Stomach (tissue), 9 donors: ENCODE measurements around the gene CDH15. TPM values are rescaled to one million over a fixed set of nuclear protein-coding genes. Genes with fewer than 3 reads are reported as not detected.

Experiments
- DNase-seq, 2 donors: peaks; one replicate each; pipeline versions ENCODE4 v3.0.0 to v3.0.0-alpha.2; 2013 to 2019
- H3K27ac ChIP-seq, 5 donors: fragments of 200-600 bp in 4 of 5; sonication (generic) in 4 of 5; one replicate each; pipeline ENCODE4 v1.5.1; 2013 to 2019; ENCODE audit warnings: mild to moderate bottlenecking in 1 of 5, moderate library complexity in 1 of 5
- H3K27me3 ChIP-seq, 3 donors: fragments of 200-600 bp; sonication (generic); one replicate each; pipeline ENCODE4 v1.5.1; 2017 to 2019; ENCODE audit warnings: mixed run types in 1 of 3
- H3K36me3 ChIP-seq, 4 donors: fragments of 200-600 bp; sonication (generic); 1 replicate in 3 of 4; 2 replicates in 1 of 4; pipeline ENCODE4 v1.5.1; 2016 to 2019
- H3K4me1 ChIP-seq, 4 donors: fragments of 200-600 bp; sonication (generic); one replicate each; pipeline ENCODE4 v1.5.1; 2016 to 2019
- H3K4me3 ChIP-seq, 4 donors: fragments of 200-600 bp; sonication (generic) in 3 of 4; one replicate each; pipeline ENCODE4 v1.5.1; 2016 to 2019; ENCODE audit warnings: mild to moderate bottlenecking in 1 of 4
- H3K9me3 ChIP-seq, 4 donors: fragments of 200-600 bp; sonication (generic); one replicate each; pipeline ENCODE4 v1.5.1; 2016 to 2019
- EP300 ChIP-seq: sonication (generic); formaldehyde crosslinking; IDR thresholded peaks from one replicate; pipeline ENCODE4 v1.6.1; 2017; ENCODE audit warnings: antibody characterized with exemption
- POLR2A ChIP-seq, 4 donors: fragments of 450-650 bp; IDR thresholded peaks; one replicate each; pipeline ENCODE4 v1.6.1; 2016; ENCODE audit warnings: antibody characterized with exemption in 4 of 4, control low read depth in 2 of 4, mild to moderate bottlenecking in 1 of 4, moderate library complexity in 1 of 4
- POLR2AphosphoS5 ChIP-seq, 3 donors: sonication (generic); formaldehyde crosslinking; IDR thresholded peaks; one replicate each; pipeline ENCODE4 v1.6.1; 2016; ENCODE audit warnings: antibody characterized with exemption in 3 of 3
- whole genome bisulfite sequencing, 5 donors: extraction: QIAGEN DNeasy Blood & Tissue Kit in 3 of 5; methylation state at CpG; one replicate each; pipeline versions ENCODE4 v1.1.5 to v1.1.7; 2013 to 2018; 5-methylcytosine and 5-hydroxymethylcytosine counted together
- intact Hi-C: fragments of 100-400 bp; cut with DNase I; formaldehyde crosslinking; loops from one replicate; pipeline ENCODE4 v1.15.1; 2023; ENCODE audit warnings: low total_unique reads
- polyA plus RNA-seq, 3 donors: library from polyadenylated mRNA; stranded (reverse); fragments of 200-250 nt; gene quantifications; one replicate each; pipeline ENCODE4 v1.2.3, GENCODE V29; 2013
- total RNA-seq, 5 donors: library from RNA; depleted of rRNA; stranded (reverse); fragments of >200 nt; gene quantifications; one replicate each; pipeline versions ENCODE4 v1.1.0 to v1.2.3, GENCODE V29; 2014 to 2016
- TF ChIP-seq, protein P1 (sequence below), 7 experiments: fragments of 450-650 bp in 4 of 7; fragments of 200-600 bp in 3 of 7; sonication (generic) in 3 of 7; IDR thresholded peaks; one replicate each; pipeline ENCODE4 v1.5.1; 2016 to 2019; ENCODE audit warnings: antibody characterized with exemption in 7 of 7, control low read depth in 2 of 7, mild to moderate bottlenecking in 1 of 7
- donor health status: healthy with polysubstance abuse.
- donor health status: Bipolar disorder and iron deficiency.
- donor health status: healthy.

Gene CDH15
- total and polyA plus RNA-seq, 8 donors, result 0.20 to 0.31 TPM; not detected in 6

DNA sequence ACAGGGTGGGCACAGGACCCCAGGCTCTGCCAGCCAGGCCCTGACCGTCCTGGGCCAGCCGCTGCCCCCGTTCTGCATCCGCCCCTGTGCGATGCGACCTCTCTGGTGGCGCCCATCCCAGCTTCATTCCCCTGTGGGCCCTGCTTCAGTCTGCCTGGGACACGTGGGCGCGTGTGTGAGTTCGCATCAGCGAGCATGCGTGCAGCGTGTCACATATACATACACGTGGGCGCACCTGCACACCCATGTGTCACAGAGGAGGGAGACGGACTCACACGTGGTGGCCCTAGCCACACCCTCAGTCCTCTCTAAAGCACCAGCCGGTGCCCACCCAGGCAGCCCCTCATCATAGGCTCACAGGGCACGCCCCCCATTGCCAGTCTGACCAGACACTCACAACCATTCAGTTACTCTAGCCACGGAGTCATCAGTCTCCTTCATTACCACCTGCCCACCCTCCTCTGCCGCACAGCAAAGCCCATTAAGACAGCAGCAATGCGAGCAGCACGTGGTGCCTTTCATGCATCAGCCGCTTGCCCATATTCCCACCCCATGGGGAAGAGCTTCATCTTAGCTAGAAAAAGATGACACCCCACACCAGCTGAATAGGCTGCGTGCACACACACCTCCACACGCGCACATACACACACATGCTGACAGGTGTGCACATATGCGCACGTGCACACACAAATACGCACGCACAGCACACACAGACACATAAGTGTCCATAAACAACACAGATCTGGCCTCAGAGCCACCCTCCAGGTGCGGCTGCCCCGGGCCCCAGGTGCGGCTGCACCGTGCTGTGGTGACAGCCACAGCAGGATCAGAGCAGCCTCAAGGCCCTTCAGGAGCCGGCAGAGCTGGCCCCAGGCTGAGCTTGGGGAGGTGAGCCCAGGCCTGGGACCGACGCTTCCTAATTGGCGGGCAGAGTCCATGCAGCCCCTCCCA is 9.5 kb upstream of the CDH15 start:
- Histone ChIP-seq H3K27ac (no peak overlapping the region), H3K9me3 (no peaks in the 10 kb centered on the region), H3K36me3 (no peaks in the 10 kb centered on the region), H3K4me1 (peaks cover under 1 to 6% (median 3%) of the 10 kb centered on the region in 4 donors), H3K27me3 (peaks cover 0 to 66% (median 22%) of the 10 kb centered on the region in 3 donors), H3K4me3 (no peak overlapping the region)
- TF ChIP-seq POLR2AphosphoS5 (IDR thresholded peaks at IDR 0.05) (no peak), EP300 (no peak), POLR2A (IDR thresholded peaks at IDR 0.05) (no peak)
- TF ChIP-seq, protein P1, sequence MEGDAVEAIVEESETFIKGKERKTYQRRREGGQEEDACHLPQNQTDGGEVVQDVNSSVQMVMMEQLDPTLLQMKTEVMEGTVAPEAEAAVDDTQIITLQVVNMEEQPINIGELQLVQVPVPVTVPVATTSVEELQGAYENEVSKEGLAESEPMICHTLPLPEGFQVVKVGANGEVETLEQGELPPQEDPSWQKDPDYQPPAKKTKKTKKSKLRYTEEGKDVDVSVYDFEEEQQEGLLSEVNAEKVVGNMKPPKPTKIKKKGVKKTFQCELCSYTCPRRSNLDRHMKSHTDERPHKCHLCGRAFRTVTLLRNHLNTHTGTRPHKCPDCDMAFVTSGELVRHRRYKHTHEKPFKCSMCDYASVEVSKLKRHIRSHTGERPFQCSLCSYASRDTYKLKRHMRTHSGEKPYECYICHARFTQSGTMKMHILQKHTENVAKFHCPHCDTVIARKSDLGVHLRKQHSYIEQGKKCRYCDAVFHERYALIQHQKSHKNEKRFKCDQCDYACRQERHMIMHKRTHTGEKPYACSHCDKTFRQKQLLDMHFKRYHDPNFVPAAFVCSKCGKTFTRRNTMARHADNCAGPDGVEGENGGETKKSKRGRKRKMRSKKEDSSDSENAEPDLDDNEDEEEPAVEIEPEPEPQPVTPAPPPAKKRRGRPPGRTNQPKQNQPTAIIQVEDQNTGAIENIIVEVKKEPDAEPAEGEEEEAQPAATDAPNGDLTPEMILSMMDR (IDR thresholded peaks at IDR 0.05), result no peak
- 86 to 90% (median 87%) methylated on average over 26 to 40 of the region's 40 CpGs for WGBS, 5 donors
- no peak for DNase-seq
- intact Hi-C loops, result no loop called here

DNA sequence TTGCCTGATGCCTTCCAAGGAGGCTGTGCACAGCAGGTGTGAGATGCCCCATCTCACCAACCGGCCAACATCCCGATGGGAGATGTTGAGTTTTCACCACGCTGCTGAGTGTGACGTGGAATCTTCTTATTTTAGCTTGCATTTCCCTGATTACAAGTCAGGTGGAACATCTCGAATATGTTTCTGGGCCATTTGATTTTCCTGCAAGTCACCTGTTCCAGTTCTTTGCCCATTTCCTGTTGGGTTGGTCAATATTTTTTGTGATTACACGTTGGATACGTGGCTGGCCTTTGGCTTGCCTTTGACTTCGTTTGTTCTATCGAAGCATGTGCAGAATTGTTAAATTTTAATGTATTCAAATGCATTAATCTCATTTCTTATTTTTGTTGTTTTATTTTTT is 8.3 kb upstream of the CDH15 start:
- Histone ChIP-seq H3K4me1 (peaks cover 6 to 10% (median 9%) of the 10 kb centered on the region in 4 donors), H3K27me3 (peaks cover 0 to 79% (median 35%) of the 10 kb centered on the region in 3 donors), H3K4me3 (no peak overlapping the region), H3K9me3 (no peaks in the 10 kb centered on the region), H3K27ac (no peak overlapping the region), H3K36me3 (no peaks in the 10 kb centered on the region)
- WGBS, 5 donors, result 77 to 81% (median 78%) methylated on average over 9 of the region's 9 CpGs
- DNase-seq, result no peak
- intact Hi-C loops, result no loop called here
- TF ChIP-seq POLR2A (IDR thresholded peaks at IDR 0.05) (no peak), POLR2AphosphoS5 (IDR thresholded peaks at IDR 0.05) (no peak), EP300 (no peak)
- TF ChIP-seq, protein P1 (IDR thresholded peaks at IDR 0.05), result no peak

DNA sequence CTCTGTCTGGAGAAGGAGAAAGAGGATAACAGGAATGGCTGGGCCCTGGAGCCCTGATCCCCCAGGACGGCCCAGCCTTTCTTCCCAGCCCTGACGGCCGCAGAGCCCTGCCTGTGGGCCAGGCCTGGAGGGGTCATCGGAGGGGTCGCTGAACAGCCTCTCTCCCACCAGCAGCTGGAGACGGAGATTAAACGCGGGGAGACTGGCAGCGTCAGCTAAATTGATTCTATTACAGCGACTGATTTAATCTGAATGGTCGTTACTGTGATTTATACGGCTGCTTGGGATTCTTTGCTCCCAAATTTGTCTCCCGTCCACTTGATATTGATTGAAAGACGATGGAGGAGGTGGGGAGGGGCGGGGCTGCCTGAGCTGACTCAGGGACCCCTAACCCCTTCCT is 7.1 kb upstream of the CDH15 start:
- H3K27me3 ChIP-seq, result peaks cover 0 to 88% (median 46%) of the 10 kb centered on the region in 3 donors
- intact Hi-C loops, result no loop called here

More for the DNA sequence above, 7.1 kb upstream of the CDH15 start:
- WGBS, 5 donors, result 49 to 64% (median 54%) methylated on average over 15 of the region's 15 CpGs
- no peaks in the 10 kb centered on the region for H3K36me3 ChIP-seq
- H3K27ac ChIP-seq, result no peak overlapping the region
- no peak overlapping the region for H3K4me3 ChIP-seq
- no peak for DNase-seq
- TF ChIP-seq POLR2AphosphoS5 (IDR thresholded peaks at IDR 0.05) (no peak), POLR2A (IDR thresholded peaks at IDR 0.05) (no peak), EP300 (no peak)
- TF ChIP-seq, protein P1 (IDR thresholded peaks at IDR 0.05), result no peak
- peaks cover 6 to 10% (median 9%) of the 10 kb centered on the region in 4 donors for H3K4me1 ChIP-seq
- no peaks in the 10 kb centered on the region for H3K9me3 ChIP-seq
